Measurements from ENCODE around the gene PRKAG2. TPM values are rescaled to one million over a fixed set of nuclear protein-coding genes. Genes with fewer than 3 reads are reported as not detected.

Gene PRKAG2
- total and polyA plus RNA-seq, 12 donors = 3.8 to 17.3 (median 10.9) TPM

- no peaks in the 10 kb centered on the region for H3K27me3 ChIP-seq
- WGBS, 4 donors = 69 to 79% (median 74%) methylated on average over 9 to 11 of the region's 11 CpGs
- H3K4me1 ChIP-seq (replicated peaks in 1 of 2) = peaks cover 4 to 27% of the 10 kb centered on the region in 2 donors
- no peak for TF ChIP-seq CTCF (IDR thresholded peaks at IDR 0.05)
- no peak for TF ChIP-seq POLR2A (IDR thresholded peaks at IDR 0.05)
- H3K27ac ChIP-seq = peak overlapping the region in 3 of 5 donors; percentile 68 to 91 (median 83)
- peak in 4 of 7 donors; percentile 6 to 65 (median 33) for DNase-seq
- H3K36me3 ChIP-seq (replicated peaks in 1 of 2) = no peaks in the 10 kb centered on the region
- H3K4me3 ChIP-seq = no peak overlapping the region
- no peaks in the 10 kb centered on the region for H3K9me3 ChIP-seq (replicated peaks in 1 of 3)
- intact Hi-C loops (cut with DNase I) = loop anchor here (5.0 to 10.0 kb wide), 3 partner anchors 130 to 390 kb away; no protein-coding TSS in a partner anchor
Measured at GRCh38 chr7:151755131-151755801, 121.6 kb downstream of the PRKAG2 start.

GRCh38 chr7:151754688-151755130 is 122.2 kb downstream of the PRKAG2 start:
- Histone ChIP-seq H3K36me3 (replicated peaks in 1 of 2) (no peaks in the 10 kb centered on the region), H3K27me3 (no peaks in the 10 kb centered on the region), H3K9me3 (replicated peaks in 1 of 3) (no peaks in the 10 kb centered on the region), H3K4me3 (no peak overlapping the region), H3K27ac (peak overlapping the region in 4 of 5 donors; percentile 57 to 91 (median 76)), H3K4me1 (replicated peaks in 1 of 2) (peaks cover 4 to 27% of the 10 kb centered on the region in 2 donors)
- TF ChIP-seq CTCF (IDR thresholded peaks at IDR 0.05) (no peak), POLR2A (IDR thresholded peaks at IDR 0.05) (no peak)
- intact Hi-C loops (cut with DNase I) = loop anchor here (5.0 to 10.0 kb wide), 3 partner anchors 130 to 390 kb away; no protein-coding TSS in a partner anchor
- WGBS, 4 donors = 87 to 91% (median 89%) methylated on average over 13 to 17 of the region's 17 CpGs
- DNase-seq = no peak

- Histone ChIP-seq H3K27me3 (no peaks in the 10 kb centered on the region), H3K36me3 (replicated peaks in 1 of 2) (no peaks in the 10 kb centered on the region), H3K4me1 (replicated peaks in 1 of 2) (peaks cover 4 to 27% of the 10 kb centered on the region in 2 donors), H3K27ac (peak overlapping the region in 4 of 5 donors; percentile 57 to 91 (median 76)), H3K9me3 (replicated peaks in 1 of 3) (no peaks in the 10 kb centered on the region), H3K4me3 (no peak overlapping the region)
- TF ChIP-seq CTCF (IDR thresholded peaks at IDR 0.05) (peak; percentile 89 to 95 (median 90)), POLR2A (IDR thresholded peaks at IDR 0.05) (peak in 1 of 2 donors; percentile 10)
- WGBS, 4 donors = 20 to 26% (median 22%) methylated on average over 7 to 14 of the region's 14 CpGs
- DNase-seq = peak; percentile 85 to 93 (median 91)
- intact Hi-C loops (cut with DNase I) = loop anchor here (10.0 kb wide), 2 partner anchors 129 to 389 kb away; no protein-coding TSS in a partner anchor
Measured at GRCh38 chr7:151754142-151754590, 122.7 kb downstream of the PRKAG2 start.

- peaks cover 4 to 22% of the 10 kb centered on the region in 2 donors for H3K4me1 ChIP-seq (replicated peaks in 1 of 2)
- 92 to 96% (median 93%) methylated on average over 19 of the region's 19 CpGs for WGBS, 4 donors
- no peaks in the 10 kb centered on the region for H3K27me3 ChIP-seq
- H3K9me3 ChIP-seq (replicated peaks in 1 of 3) = no peaks in the 10 kb centered on the region
- peak overlapping the region in 2 of 5 donors; percentile 35 to 91 for H3K27ac ChIP-seq
- H3K4me3 ChIP-seq = no peak overlapping the region
- no peaks in the 10 kb centered on the region for H3K36me3 ChIP-seq (replicated peaks in 1 of 2)
- DNase-seq = no peak
- intact Hi-C loops (cut with DNase I) = loop anchor here (10.0 kb wide), 2 partner anchors 128 to 388 kb away; no protein-coding TSS in a partner anchor
- TF ChIP-seq POLR2A (IDR thresholded peaks at IDR 0.05) (no peak), CTCF (IDR thresholded peaks at IDR 0.05) (no peak)
Measured at GRCh38 chr7:151752816-151753595, 123.9 kb downstream of the PRKAG2 start.
